T-helper 2 cell (primary cell): ENCODE measurements around the gene ADAMTS4.

Experiments used
- DNase-seq, 5 experiments: peaks; one replicate each; pipeline versions ENCODE4 v3.0.0 to v3.0.0-alpha.2; 2012 to 2022

Gene ADAMTS4

DNA sequence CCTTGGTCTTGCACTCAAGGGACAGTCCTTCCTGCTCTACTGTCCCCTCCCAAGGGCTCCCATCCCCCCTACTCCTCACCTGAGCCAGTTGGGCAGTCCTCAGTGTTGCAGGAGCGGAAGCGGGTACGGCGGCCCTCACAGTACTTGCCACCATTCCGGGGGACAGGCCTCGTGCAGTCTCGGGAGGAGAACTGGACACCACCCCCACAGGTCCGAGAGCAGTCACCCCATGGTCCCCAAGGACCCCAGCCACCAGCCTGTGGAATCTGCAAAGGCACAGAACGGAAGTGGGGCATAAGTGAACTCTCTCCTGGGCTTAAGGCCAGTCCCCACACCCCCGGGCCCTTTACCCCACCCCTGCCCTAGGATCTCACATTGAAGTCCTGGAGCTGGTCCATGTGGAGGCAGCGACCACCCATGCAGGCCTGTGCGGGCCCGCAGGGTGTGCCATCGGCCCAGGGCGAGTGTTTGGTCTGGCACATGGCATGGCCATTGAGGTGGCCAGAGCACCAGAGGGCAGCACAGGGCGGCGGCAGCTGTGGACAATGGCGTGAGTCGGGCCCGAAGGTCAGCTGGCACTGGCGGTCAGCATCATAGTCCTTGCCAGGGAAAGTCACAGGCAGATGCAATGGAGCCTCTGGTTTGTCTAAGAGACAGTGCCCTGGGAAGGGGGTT is 5.2 kb downstream of the ADAMTS4 start:
- DNase-seq = no peak

DNA sequence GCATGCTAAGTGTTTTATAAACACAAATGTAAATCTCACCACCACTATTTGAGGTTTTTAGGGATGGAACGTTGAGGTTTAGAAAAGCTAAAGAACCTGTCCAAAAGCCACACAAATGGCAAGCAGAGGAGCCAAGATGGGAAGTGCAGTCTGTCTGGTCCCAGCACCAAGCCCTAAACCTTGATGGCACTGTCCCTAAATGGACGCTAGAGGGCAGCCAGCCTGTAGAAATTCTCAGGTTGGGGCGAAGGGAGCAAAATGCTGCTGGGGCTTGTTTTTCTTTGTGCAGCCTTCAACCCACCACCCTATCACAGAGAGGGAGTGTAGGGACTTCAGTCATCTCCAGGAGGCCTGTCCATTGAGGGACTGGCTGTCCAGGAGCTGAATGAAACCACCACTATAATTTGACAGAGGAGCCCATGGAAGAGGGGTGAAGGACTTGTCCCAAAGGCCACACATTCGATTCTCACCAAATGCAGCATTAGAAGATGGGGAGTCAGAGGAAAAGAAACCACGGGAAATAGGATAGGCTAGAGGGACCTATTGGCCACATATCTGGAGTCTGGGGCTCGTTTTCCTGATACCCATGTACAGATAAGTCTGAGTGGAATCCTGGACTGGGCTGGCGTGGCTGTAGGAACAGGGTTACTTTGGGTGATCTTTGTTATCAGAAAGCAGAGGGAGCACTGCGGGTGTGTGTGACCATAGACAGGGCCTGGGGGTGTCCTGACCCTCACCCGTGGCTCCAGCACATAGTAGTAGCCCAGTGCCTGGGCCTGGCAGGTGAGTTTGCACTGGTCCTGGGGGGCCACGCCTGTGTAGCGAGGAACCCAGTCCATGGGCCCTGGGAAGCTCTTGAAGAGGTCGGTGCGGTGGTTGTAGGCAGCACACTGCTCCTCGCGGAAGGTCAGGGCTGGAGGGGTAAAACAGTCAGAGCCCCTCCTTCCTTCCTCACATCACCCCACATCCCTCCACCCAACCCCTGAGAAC is 6.1 kb downstream of the ADAMTS4 start:
- DNase-seq = peak in 4 of 5 experiments; percentile 41 to 82 (median 48)

DNA sequence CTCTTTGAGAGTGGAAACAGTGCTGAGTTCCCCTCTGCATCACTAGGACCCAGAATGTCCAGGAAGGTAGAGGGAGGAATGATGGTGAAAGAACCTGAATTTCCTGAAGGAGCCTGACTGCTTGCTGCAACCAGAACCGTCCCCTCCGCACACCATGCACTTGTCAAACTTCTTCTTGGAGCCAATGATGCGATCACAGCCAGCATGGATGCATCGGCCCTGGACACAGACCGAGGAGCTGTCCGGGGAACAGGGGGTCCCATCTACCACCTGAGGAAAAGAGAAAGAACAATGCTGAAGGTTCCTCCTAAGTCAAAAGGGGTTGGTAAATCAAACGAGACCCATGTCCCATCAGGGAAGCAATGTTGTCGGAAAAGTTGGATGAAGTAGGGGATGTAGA is 6.9 kb downstream of the ADAMTS4 start:
- DNase-seq = no peak

DNA sequence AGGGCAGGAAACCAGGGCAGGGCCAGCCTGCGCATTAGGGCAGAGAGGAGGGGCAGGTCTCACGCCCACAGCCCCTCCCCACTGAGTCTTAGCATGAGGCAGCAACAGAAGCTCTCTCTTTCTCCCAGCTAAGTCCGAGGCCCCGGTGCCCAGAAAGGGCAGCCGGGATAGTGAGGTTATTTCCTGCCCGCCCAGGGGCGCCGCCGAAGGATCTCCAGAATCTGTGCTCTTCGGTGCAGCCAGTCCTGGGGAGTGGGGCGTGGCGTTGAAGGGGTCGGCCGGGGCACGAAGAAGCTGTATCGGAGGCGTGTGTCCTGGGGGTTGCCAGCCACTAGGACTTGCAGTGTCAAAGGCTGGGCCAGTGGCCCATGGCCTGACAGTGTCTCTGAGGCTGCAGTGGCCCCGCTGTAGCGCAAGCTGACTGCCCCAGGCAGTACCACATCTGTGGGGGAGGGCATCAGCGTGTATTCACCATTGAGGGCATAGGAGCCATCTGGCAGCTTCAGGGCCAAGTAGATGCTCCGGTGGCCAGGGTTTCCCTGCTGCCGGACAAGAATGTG is 7.8 kb downstream of the ADAMTS4 start:
- DNase-seq = no peak

DNA sequence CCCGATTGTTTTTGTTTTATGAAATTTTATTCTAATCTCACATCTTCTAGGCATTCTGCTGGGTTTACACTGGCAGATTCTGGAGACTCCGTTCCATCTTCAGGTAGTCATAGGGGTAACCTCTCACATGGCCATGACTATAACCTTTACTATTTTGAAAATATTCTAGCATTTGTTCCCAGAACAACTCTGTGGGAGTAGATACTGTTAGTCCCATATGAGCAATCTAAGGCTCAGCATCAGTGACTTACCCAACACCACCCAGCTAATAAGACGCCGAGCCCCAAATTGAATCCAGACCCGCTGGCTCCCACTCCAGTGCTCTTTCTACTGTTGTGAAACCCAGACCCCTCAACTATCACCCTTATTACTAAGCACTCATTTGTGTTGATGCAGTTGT is 9.8 kb downstream of the ADAMTS4 start:
- no peak for DNase-seq

DNA sequence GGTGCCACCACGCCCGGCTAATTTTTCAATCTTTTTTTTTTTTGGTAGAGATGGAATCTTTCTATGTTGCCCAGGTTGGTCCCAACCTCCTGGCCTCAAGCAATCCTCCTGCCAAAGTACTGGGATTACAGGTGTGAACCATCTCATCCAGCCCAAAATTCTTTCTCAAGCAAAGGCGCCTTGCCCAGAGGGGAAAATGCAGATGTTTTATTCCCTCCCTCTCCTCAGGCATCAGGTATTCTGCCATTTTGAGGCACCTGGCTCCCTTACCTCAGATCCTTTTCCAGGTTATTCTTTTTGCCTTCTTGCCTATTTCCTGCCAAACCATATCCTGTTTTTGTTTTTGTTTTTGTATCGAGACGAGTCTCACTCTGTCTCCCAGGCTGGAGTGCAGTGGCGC is 10.5 kb downstream of the ADAMTS4 start:
- DNase-seq = no peak

DNA sequence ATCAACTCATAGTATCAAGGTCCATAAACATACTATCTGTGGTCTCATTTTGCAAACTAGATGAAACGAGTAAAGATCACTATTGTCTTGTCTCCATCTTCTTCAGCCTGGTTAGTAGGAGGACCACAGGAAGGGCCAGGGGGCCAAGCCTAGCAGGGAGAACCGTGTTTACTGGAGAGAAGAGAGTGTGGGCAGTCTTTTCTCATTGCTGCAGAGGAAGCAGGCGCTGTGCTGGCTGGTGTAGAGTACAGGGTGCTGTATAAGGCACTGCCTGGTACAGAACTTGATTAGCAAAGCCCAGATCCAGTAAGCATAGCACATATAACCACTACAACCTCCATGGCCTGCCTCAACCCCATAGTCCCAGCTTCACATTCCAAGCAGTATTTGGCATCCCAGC is 11.5 kb downstream of the ADAMTS4 start:
- no peak for DNase-seq

DNA sequence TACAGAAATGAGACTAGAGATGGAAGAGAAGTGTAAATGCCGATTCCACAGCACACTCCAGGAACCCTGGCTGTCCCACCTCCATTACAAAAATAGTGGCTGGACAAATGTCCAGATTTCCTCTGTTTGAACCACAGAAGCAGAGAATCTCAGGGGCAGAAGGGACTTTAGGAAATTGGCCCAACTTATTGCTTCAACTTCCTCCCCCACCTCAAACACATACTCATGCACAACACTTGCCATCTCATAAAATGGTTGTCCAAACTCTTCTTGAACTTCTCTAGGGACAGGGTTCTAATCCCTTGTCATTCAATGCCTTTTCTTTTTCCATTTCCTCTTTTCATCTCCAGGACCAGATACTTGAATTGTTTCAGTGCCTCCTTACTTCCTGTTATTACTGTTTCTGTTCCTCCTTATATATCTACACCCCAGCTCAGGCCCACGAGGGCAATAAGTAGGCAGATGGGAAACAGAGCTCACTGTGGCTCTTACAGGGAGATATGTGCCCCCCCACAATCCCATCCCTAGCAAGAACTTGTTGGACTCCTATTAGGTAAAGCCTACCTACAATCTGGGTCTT is 13.0 kb downstream of the ADAMTS4 start:
- DNase-seq = no peak

DNA sequence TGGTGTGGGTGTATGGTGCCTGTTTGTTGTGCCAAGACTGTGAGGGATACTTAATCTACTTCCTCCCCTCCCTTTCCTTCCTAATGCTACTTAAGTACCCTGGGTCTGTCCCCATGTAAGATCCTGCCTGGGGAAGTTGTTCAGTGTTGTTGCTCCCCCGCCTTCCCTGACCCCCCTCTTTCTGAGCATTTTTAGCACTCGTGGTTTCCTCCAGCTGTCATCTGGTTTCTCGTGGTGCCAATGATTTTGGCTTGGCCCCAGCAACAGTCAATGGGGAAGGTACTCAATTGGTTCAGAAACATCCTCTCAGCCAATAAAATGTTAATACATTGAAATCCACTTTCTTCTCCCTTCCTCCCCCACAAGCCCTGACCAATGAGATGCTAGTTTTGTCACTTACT is 13.6 kb downstream of the ADAMTS4 start:
- DNase-seq = peak in 4 of 5 experiments; percentile 28 to 96 (median 74)

DNA sequence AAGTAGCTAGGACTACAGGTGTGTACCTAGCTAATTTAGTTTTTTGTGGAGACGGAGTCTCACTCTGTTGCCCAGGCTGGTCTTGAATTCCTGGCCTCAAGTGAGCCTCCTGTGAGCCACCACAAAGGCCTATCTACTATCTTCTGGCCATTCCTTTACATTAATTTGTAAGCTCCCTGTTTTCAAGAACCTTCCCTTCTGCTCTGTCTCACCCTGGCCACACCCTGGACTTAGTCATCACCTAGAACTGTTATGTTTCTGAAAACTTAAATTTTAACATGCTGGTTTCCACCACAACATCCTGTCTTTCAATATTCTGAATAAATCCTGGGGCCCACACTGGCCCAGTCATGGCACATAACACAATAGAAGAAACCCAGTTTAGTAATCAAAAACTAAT is 16.6 kb downstream of the ADAMTS4 start:
- peak in 3 of 5 experiments; percentile 37 to 92 (median 39) for DNase-seq

DNA sequence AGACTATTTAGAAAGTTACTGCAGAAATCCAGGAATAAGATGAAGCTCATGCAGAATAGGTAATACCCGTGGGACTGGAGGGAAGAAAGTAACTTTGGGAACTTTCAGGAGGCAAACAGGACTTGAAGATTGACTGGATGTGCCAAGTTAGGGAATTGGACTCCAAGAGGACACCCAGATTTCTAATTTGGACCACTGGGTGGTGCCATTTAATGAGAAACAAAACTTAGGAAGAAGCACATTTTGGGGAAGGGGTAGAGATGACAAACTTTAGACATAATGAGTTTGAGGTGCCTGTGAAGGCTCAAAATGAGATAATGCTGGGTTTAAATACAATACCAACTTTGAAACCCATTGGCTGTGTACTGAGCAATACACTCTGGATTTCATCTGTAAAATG is 18.2 kb downstream of the ADAMTS4 start:
- DNase-seq = no peak

DNA sequence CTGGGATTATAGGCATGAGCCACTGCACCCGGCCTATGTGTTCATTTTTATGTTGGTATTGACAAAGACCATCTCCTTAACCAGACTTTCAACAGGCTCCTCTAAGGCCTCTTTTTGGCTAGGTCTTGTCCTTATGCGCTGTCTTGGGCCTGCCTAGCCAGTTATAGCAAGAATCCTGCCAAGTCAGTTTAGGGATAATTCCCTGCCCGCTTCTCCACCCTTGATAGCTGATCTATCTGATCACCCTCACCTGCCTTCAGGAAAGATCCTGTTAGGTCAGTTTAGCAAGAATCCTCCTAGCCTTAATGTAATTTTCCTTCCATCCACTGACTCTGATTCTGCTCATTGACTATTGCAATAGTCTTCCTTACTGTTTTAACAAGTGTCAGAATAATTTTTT is 19.2 kb downstream of the ADAMTS4 start:
- no peak for DNase-seq

DNA sequence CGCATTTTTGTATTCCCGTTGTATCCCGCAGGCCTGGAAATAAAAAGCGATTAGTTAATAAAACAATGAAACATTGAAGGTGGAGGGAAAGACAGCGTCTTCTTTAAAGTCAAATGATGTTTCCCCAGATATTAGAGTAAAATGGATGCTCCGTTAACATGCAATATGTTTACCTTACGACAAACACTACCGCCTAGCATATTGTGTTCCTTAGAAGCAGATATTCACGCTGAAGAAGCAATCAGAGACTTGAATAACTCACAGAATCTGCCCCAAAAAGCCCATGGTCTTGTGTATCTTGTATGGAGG is 21.0 kb downstream of the ADAMTS4 start:
- DNase-seq = no peak

DNA sequence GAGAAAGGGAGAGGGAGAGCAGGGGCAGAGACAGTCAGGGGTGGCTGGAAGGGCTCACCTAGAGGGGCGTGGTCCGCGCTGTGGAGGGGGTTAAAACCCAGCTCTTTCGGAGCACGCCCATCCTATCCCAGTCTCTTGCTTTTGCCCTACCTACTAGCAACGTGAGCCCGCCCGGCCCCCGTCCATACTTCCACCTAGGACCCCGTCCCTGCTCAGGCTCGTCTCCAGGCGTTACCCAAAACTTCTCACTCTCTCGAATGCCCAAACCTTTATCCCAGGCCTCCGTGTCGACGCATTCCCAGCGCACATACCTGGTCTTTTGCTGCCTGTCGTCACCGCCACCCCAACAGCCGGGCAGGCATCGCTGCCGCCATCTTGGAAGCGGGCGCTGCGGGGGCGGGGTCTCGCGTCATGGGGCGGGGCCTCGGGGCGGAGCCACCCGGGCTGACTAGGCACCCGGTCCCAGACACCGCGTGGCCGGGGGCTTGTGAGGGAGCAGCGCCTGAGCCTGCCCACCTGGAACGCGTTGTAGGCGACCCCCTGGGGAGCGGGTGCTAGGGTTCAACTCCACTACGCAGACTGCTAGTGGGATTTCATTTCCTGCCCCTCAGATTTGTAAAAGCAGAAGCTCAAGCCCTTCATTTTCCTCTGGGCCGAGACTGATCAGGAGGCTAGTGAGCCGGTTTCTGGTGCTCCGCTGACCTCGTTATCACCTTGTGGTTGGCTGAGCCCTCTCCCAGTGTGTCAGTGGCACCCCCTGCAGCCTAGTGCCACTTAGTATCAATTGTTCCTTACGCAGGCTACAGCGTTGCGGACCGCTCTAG is 21.5 kb downstream of the ADAMTS4 start, which contains the start of gene B4GALT3:
Gene B4GALT3, minus strand, starts transcription at position 396 of the 824 bp plus-strand sequence. CDS start 1,447 bp downstream, outside the sequence.
- DNase-seq = peak; percentile 84 to 95 (median 88)

DNA sequence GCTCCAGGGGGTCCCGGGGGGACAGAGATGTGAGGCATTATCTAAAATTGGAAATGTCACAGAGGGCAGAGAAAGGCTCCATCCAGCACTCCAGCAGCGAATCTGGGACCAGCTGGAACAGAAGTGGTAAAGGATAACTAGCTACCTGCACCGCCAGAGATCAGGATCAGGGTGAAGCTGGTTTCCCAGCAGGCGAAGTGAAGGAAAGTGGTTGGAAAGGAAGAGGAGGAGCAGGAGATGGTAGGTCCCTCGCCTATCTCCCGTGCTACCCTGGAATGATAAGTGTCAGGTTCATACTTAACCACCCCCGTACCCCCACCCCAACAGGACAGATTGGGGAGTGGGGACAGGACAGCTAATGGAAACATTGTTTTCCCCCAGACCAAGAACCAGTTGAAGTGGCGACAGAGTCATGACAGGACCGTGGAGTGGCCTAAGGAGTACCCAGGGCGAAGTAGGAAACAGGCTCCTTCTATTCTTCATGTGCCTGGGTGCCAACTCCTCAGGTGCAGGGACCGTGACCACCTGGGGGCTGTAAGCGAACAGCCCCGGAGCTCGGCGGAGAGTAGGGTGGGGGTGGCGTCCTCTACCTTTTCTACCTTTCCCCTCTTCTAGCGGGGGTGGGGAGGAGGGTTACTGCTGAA is 22.3 kb downstream of the ADAMTS4 start:
- no peak for DNase-seq

DNA sequence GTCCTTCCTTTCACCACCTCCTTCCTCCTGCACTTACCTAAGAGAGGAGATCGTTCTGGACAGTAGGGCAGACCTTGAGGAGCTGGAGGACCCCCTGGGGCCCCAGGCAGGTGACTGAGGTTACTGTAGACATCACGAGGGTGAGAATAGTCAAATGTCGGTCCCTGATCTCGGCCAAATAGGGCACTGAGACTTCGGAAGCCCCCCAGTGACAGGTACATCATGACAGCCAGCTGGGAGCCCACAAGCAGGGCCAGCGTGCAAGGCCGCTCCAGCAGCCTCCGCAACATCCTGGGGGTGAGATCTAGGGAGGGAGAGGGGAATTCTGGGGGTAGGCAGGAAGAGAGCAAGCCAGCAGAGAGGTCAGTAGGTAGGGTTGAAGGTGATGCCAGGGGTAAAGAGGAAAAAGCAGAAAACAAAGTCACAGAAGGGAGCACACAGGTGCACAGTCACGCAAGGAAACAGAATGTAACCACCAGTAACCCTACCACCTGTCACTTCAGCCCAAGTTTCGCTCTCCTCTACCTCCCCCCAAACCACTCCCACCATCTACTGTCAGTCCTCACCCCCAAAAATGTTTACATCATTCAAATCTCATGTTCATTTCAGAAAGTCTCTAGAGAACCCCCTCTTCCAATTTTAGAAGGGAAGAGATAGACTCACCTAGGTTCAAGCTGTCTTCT is 22.9 kb downstream of the ADAMTS4 start:
- DNase-seq = no peak

DNA sequence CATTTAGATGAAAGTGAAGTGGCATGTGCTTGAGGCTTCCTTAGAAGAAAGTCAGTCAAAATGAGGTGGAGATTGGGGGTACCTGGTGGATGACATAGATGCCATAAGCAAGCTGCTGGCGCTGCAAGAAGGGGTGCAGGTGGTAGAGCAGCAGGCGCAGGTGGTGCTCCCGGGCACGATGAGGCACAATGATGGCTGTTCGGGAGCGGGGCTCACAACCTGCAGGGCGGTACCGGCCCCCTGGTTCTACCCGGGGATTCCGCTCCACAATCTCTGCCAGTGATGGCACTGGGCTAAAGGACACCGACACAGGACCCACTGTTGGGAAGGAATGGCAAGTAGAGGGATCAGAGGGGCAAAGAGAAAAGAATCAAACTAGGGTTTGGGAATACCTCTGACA is 23.9 kb downstream of the ADAMTS4 start:
- DNase-seq = no peak

DNA sequence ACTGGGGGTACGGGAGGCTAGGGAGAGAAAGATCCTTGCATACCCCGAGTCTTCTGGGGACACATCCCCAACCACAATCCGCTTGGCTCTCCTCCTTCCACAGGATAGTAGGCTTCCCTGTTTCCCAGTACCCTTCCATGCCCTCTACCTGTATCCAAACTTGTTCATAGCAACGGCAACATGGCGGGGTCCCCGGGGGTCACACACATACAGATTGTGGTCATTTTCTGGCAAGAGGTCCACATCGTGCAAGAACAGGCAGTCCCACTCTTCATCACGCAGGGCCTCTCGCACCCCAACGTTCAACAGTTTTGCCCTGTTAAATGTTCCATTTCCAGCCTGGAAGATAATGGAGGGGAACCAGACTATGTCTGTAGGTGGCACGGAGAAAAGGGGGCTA is 25.1 kb downstream of the ADAMTS4 start:
- DNase-seq = no peak

DNA sequence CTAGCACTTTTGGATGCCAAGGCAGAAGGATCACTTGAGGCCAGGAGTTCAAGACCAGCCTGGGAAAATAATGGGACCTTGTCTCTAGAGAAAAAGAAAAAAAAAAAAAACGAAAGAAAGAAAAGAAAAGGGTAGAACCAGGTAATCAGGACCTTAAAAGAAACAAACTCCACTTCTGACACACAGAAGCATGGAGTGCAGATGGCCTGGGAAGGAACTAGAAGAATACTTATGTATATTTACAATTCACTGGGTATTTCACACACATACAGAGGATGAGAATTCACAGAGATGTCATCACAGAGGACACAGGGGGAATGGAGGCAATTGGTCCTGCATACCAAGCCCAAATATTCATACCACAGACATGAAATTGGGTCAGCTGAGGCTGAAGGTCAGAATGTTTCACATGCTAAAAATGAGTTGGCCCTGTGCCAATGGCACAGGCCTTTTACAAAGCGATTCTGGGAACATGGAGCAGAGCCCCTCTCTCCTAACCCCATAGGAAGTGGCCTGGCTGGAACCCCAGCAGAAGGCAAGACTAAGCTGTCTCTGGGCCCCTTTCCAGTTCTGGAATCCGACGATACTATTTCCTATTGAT is 26.0 kb downstream of the ADAMTS4 start:
- no peak for DNase-seq

DNA sequence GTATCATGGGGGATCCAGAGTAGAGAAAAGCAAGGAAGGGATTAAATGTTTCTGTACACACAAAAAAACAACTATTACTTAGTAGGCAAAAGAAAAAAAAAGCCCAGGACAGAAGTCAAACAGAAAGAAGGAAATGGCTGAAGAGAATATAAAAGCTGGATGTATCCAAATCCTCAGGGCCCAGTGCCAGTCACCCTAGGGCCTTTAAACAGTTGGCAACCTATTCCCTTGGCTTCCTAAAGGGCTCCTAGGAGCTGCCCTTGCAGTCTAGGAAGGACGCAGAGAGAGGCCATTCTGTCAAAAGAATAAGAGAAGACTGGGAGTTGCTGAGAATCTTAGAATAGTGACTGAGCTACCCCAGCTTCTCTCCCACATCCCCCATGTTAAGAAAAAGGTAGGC is 26.5 kb downstream of the ADAMTS4 start:
- no peak for DNase-seq

DNA sequence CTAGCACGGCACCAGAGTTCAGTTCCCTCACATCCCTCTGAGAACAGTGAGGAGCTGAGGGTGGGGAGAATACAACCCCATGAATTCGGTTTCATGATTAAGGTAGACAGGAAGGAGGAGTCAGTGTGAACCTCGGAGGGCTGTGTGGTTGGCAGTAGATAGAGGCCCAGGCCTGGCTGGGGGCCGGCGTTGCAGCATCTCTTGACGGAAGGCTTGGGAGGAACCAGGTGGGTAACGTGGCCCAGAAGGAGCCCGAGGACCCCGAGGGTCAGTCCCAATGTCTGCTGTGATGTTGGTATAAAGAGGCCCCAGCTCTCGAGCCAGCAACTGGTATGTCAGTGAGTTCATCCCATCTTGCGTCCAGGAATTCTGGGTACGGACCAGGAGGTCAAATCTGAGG is 27.2 kb downstream of the ADAMTS4 start:
- no peak for DNase-seq
